B cell (primary cell): ENCODE results near the gene ERI3. TPM values are rescaled to one million over a fixed set of nuclear protein-coding genes. Genes with fewer than 3 reads are reported as not detected.

ENCODE experiments used
- ATAC-seq: fragments of 200-7000 bp; cut with Tn5 transposase; one replicate; pipeline ENCODE4 v1.10.0; 2021; ENCODE audit warnings: low read depth, mild to moderate bottlenecking, moderate number of reproducible peaks, moderate library complexity
- CTCF ChIA-PET: fragments of 350-600 bp; sonication (Branson Sonifier 250); formaldehyde crosslinking; loops from one replicate; lab custom pipeline; 2021; ENCODE audit warnings: antibody characterized with exemption, inconsistent platforms; lab: Charles Lee
- POLR2A ChIA-PET: fragments of 350-600 bp; sonication (Branson Sonifier 250); formaldehyde crosslinking; loops from one replicate; lab custom pipeline; 2021; ENCODE audit warnings: antibody characterized with exemption; lab: Charles Lee
- DNase-seq: peaks from one replicate; pipeline ENCODE4 v3.0.0; 2013
- H2AFZ ChIP-seq: 2 replicates; pipeline ENCODE4 v1.6.1; 2012; ENCODE audit warnings: mild to moderate bottlenecking, low read depth, low read length; ENCODE audit not compliant: insufficient read depth, poor library complexity, severe bottlenecking
- H3K27ac ChIP-seq, 2 donors: 1 replicate in 1 of 2; 2 replicates in 1 of 2; pipeline ENCODE4 v1.5.1; 2012 to 2013; ENCODE audit warnings: low read length in 2 of 2, mild to moderate bottlenecking in 2 of 2, moderate library complexity in 1 of 2
- H3K27me3 ChIP-seq, 4 experiments: fragments of 200-600 bp in 1 of 4; sonication (generic) in 1 of 4; replicated peaks in 1 of 4; 1 replicate in 2 of 4; 2 replicates in 2 of 4; pipeline versions ENCODE4 v1.6.1 to v1.7.0; 2013 to 2016; ENCODE audit warnings: low read length in 3 of 4, mild to moderate bottlenecking in 2 of 4, mixed read lengths in 1 of 4, moderate library complexity in 1 of 4; ENCODE audit not compliant: insufficient read depth in 4 of 4, control insufficient read depth in 3 of 4; ENCODE audit errors: control extremely low read depth in 1 of 4
- H3K36me3 ChIP-seq, 2 experiments: replicated peaks in 1 of 2; 1 replicate in 1 of 2; 2 replicates in 1 of 2; pipeline versions ENCODE4 v1.6.1 to v1.7.1; 2013; ENCODE audit warnings: low read length in 1 of 2; ENCODE audit not compliant: insufficient read depth in 2 of 2, control insufficient read depth in 1 of 2; ENCODE audit errors: control extremely low read depth in 1 of 2, extremely low read depth in 1 of 2
- H3K4me1 ChIP-seq, 2 donors: fragments of 200-600 bp in 1 of 2; sonication (generic) in 1 of 2; 1 replicate in 1 of 2; 2 replicates in 1 of 2; pipeline versions ENCODE4 v1.5.1 to v1.6.1; 2013 to 2017; ENCODE audit warnings: low read length in 2 of 2; ENCODE audit not compliant: control insufficient read depth in 2 of 2, insufficient read depth in 2 of 2
- H3K4me2 ChIP-seq: replicated peaks from 2 replicates; pipeline ENCODE3; 2012; ENCODE audit warnings: mild to moderate bottlenecking, low read depth, low read length; ENCODE audit not compliant: poor library complexity, severe bottlenecking
- H3K4me3 ChIP-seq, 5 experiments: fragments of 200-600 bp in 1 of 5; sonication (generic) in 1 of 5; 1 replicate in 3 of 5; 2 replicates in 2 of 5; pipeline versions ENCODE4 v1.5.1 to v1.7.0; 2011 to 2016; ENCODE audit warnings: low read length in 4 of 5, mild to moderate bottlenecking in 4 of 5, low read depth in 2 of 5, control low read depth in 1 of 5, moderate library complexity in 1 of 5; ENCODE audit not compliant: insufficient read depth in 1 of 5; ENCODE audit errors: control extremely low read depth in 1 of 5, extremely low read depth in 1 of 5
- H3K79me2 ChIP-seq: fragments of 200-600 bp; sonication (generic); one replicate; pipeline ENCODE4 v1.6.0; 2016; ENCODE audit warnings: low read length; ENCODE audit not compliant: control insufficient read depth, insufficient read depth
- H3K9ac ChIP-seq: fragments of 200-600 bp; sonication (generic); 2 replicates; pipeline ENCODE4 v1.6.1; 2017; ENCODE audit warnings: mild to moderate bottlenecking, low read length, moderate library complexity
- H3K9me3 ChIP-seq, 3 donors: one replicate each; pipeline versions ENCODE4 v1.6.1 to v1.7.1; 2013; ENCODE audit warnings: low read length in 2 of 3; ENCODE audit not compliant: control insufficient read depth in 2 of 3, insufficient read depth in 1 of 3; ENCODE audit errors: control extremely low read depth in 1 of 3
- H4K20me1 ChIP-seq: 2 replicates; pipeline ENCODE4 v1.6.0; 2012; ENCODE audit warnings: mild to moderate bottlenecking, low read length; ENCODE audit not compliant: insufficient read depth, control insufficient read depth, poor library complexity, severe bottlenecking
- H3K27ac Mint-ChIP-seq: one replicate; pipeline ENCODE4 v1.8.0; 2021; ENCODE audit warnings: mixed read lengths
- H3K27me3 Mint-ChIP-seq: one replicate; pipeline ENCODE4 v1.8.0; 2021; ENCODE audit warnings: mixed read lengths
- H3K4me1 Mint-ChIP-seq: one replicate; pipeline ENCODE4 v1.8.0; 2021; ENCODE audit warnings: mixed read lengths
- H3K4me3 Mint-ChIP-seq: one replicate; pipeline ENCODE4 v1.8.0; 2021; ENCODE audit warnings: mixed read lengths
- H3K9me3 Mint-ChIP-seq: one replicate; pipeline ENCODE4 v1.8.0; 2022; ENCODE audit warnings: mixed read lengths; ENCODE audit not compliant: insufficient read depth
- CTCF ChIP-seq: fragments of 200-600 bp; IDR thresholded peaks from one replicate; pipeline ENCODE4 v1.8.0; 2022; ENCODE audit warnings: antibody characterized with exemption, mild to moderate bottlenecking
- EZH2 ChIP-seq: IDR thresholded peaks from 2 replicates; pipeline ENCODE4 v1.6.1; 2012; ENCODE audit warnings: borderline replicate concordance, low read depth, mild to moderate bottlenecking, moderate library complexity, low read length; ENCODE audit not compliant: insufficient read depth, poor library complexity, severe bottlenecking
- WGBS: methylation state at CpG from one replicate; pipeline ENCODE4 v1.1.5; 2013; ENCODE audit warnings: missing lambda C conversion rate; ENCODE audit not compliant: insufficient coverage; 5-methylcytosine and 5-hydroxymethylcytosine counted together
- intact Hi-C: fragments of 100-400 bp; cut with micrococcal nuclease; formaldehyde crosslinking; loops from one replicate; pipeline ENCODE4 v1.10.0; 2022
- polyA plus RNA-seq: library from polyadenylated mRNA; depleted of rRNA; stranded (reverse); fragments of >200 nt; gene quantifications from 2 replicates; pipeline ENCODE4 v1.2.3, GENCODE V29; 2012
- total RNA-seq, 2 donors: library from RNA; stranded (reverse); fragments of 120-200 nt in 1 of 2; gene quantifications; 1 replicate in 1 of 2; 2 replicates in 1 of 2; pipeline versions ENCODE4 v1.2.3 to v1.2.4, GENCODE V29; 2013 to 2022

Gene ERI3
- total and polyA plus RNA-seq, 2 donors (not counting 1 experiment from before 2014, with no cell fraction given), result 37.5 to 53.9 TPM

DNA sequence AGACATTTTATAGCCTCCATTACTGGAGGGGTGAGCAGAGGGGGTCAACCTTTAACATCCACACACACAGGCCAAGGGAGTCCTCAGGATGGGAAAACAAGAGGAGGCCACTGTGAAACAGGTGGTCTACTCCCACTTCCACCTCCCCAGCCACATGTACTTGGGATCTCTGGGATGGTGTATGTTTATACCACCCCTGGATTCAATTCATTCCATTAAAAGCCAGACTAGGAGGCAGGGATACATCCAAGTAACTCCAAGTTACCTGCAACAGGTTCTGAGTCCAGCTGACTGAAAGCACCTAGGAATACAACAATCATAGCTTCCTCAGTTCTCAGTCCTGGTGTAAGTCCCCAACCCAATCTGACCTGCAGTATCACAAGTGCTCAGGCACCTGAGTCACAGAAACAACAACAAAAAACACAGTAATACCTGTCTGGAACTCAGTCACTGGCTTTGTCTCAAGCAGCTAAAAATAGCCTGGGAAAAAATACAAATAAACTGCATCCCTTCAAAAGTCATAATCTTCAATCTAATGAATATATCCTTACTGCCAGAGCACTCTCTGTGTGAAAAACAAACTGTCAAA is 9.8 kb downstream of the ERI3 start:
- intact Hi-C loops, result no loop called here
- Histone ChIP-seq H3K4me2 (no peak overlapping the region), H3K4me1 (no peaks in the 10 kb centered on the region), H4K20me1 (peaks cover 22% of the 10 kb centered on the region), H3K36me3 (peaks cover 0 to 5% of the 10 kb centered on the region in 2 experiments), H3K27me3 (no peaks in the 10 kb centered on the region), H3K27ac (no peak overlapping the region), H3K79me2 (peaks cover 29% of the 10 kb centered on the region), H3K9me3 (no peaks in the 10 kb centered on the region), H2AFZ (no peak overlapping the region), H3K9ac (no peak overlapping the region), H3K4me3 (no peak overlapping the region)
- no peak for ATAC-seq
- DNase-seq, result no peak
- TF ChIP-seq CTCF (no peak), EZH2 (no peak)
- Mint-ChIP-seq H3K27ac (no peak overlapping the region), H3K4me3 (no peak overlapping the region), H3K9me3 (no peaks in the 10 kb centered on the region), H3K4me1 (peaks cover 12% of the 10 kb centered on the region), H3K27me3 (no peaks in the 10 kb centered on the region)
- POLR2A ChIA-PET, result no interaction called here
- CTCF ChIA-PET, result no interaction called here

- peaks cover 4 to 38% of the 10 kb centered on the region in 2 experiments for H3K36me3 ChIP-seq
- Mint-ChIP-seq H3K9me3 (no peaks in the 10 kb centered on the region), H3K27me3 (no peaks in the 10 kb centered on the region), H3K27ac (no peak overlapping the region), H3K4me1 (peaks cover 5% of the 10 kb centered on the region), H3K4me3 (no peak overlapping the region)
- H3K27me3 ChIP-seq, result no peaks in the 10 kb centered on the region
- intact Hi-C loops, result no loop called here
- H3K27ac ChIP-seq, result no peak overlapping the region
- no peak overlapping the region for H2AFZ ChIP-seq
- TF ChIP-seq CTCF (no peak), EZH2 (no peak)
- H3K4me2 ChIP-seq, result no peak overlapping the region
- no peak overlapping the region for H3K4me3 ChIP-seq
- no peak overlapping the region for H3K9ac ChIP-seq
- H3K9me3 ChIP-seq, result peaks cover 0 to 4% (median 3%) of the 10 kb centered on the region in 3 donors
- H3K4me1 ChIP-seq, result no peaks in the 10 kb centered on the region
- peaks cover 10% of the 10 kb centered on the region for H3K79me2 ChIP-seq
- ATAC-seq (no peak), DNase-seq (no peak)
- ChIA-PET POLR2A (no interaction called here), CTCF (no interaction called here)
- WGBS, result 100% methylated on average over 4 of the region's 4 CpGs
- H4K20me1 ChIP-seq, result peaks cover 20% of the 10 kb centered on the region
Measured at GRCh38 chr1:44339731-44340130, 15.3 kb downstream of the ERI3 start.
